Transverse colon (tissue), 4 donors: Measurements from ENCODE around the gene OAS2. TPM values are rescaled to one million over a fixed set of nuclear protein-coding genes. Genes with fewer than 3 reads are reported as not detected.

ENCODE experiments used
- DNase-seq: peaks from one replicate; pipeline ENCODE4 v3.0.0-alpha.2; 2019
- H3K27ac ChIP-seq, 4 donors: fragments of 200-600 bp; sonication (generic); 2 replicates each; pipeline ENCODE4 v1.5.1; 2016 to 2018; ENCODE audit warnings: inconsistent platforms in 4 of 4
- H3K27me3 ChIP-seq: fragments of 200-600 bp; sonication (generic); 2 replicates; pipeline ENCODE4 v1.5.1; 2017; ENCODE audit warnings: inconsistent platforms
- H3K36me3 ChIP-seq, 4 donors: fragments of 200-600 bp; sonication (generic); 2 replicates each; pipeline ENCODE4 v1.5.1; 2017 to 2019; ENCODE audit warnings: inconsistent platforms in 4 of 4
- H3K4me1 ChIP-seq, 4 donors: fragments of 200-600 bp; sonication (generic); 2 replicates each; pipeline ENCODE4 v1.5.1; 2017 to 2020; ENCODE audit warnings: inconsistent platforms in 4 of 4
- H3K4me3 ChIP-seq, 4 donors: fragments of 200-600 bp; sonication (generic); 1 replicate in 1 of 4; 2 replicates in 3 of 4; pipeline versions ENCODE4 v1.5.1 to v1.6.1; 2017 to 2019; ENCODE audit warnings: inconsistent platforms in 4 of 4
- H3K9me3 ChIP-seq, 2 donors: fragments of 200-600 bp; sonication (generic); 2 replicates each; pipeline ENCODE4 v1.5.1; 2017 to 2019; ENCODE audit warnings: inconsistent platforms in 2 of 2
- CTCF ChIP-seq, 5 experiments: fragments of 200-600 bp in 3 of 5; fragments of 450-650 bp in 2 of 5; sonication (generic) in 3 of 5; IDR thresholded peaks; 1 replicate in 2 of 5; 2 replicates in 3 of 5; pipeline ENCODE4 v1.5.1; 2016 to 2017; ENCODE audit warnings: antibody characterized with exemption in 5 of 5, inconsistent platforms in 3 of 5, mild to moderate bottlenecking in 2 of 5, moderate library complexity in 1 of 5
- EP300 ChIP-seq: sonication (generic); formaldehyde crosslinking; IDR thresholded peaks from one replicate; pipeline ENCODE4 v1.6.1; 2017; ENCODE audit warnings: antibody characterized with exemption, low read depth
- POLR2A ChIP-seq: fragments of 450-650 bp; IDR thresholded peaks from one replicate; pipeline ENCODE4 v1.6.1; 2016; ENCODE audit warnings: antibody characterized with exemption, mild to moderate bottlenecking, moderate library complexity
- POLR2AphosphoS5 ChIP-seq, 3 donors: sonication (generic); formaldehyde crosslinking; IDR thresholded peaks; one replicate each; pipeline ENCODE4 v1.6.1; 2016; ENCODE audit warnings: antibody characterized with exemption in 3 of 3
- whole genome bisulfite sequencing, 2 donors: methylation state at CpG; one replicate each; pipeline ENCODE4 v1.1.5; 2018; ENCODE audit warnings: low coverage in 1 of 2; 5-methylcytosine and 5-hydroxymethylcytosine counted together
- in situ Hi-C, 4 donors: fragments of 200-750 bp; cut with MboI; loops; one replicate each; pipeline versions ENCODE4 v1.15.0 to v1.15.1; 2017; ENCODE audit warnings: low sequenced_read_pairs in 3 of 4, low pct_ligation_motif_present in 1 of 4, low pct_unique_long_range_greater_than_20kb in 1 of 4
- intact Hi-C: fragments of 100-400 bp; cut with DNase I; formaldehyde crosslinking; loops from one replicate; pipeline ENCODE4 v1.15.1; 2023; ENCODE audit warnings: low total_unique reads
- total RNA-seq, 4 donors: library from RNA; depleted of rRNA; stranded (reverse); fragments of >200 nt; gene quantifications; one replicate each; pipeline ENCODE4 v1.1.0, GENCODE V29; 2016

Gene OAS2
- total RNA-seq, 4 donors from 2014 or later: 2.0 to 5.1 (median 3.5) TPM

GRCh38 chr12:112941528-112942335 lies 36.6 kb upstream of the OAS2 start:
- no peaks in the 10 kb centered on the region for H3K27me3 ChIP-seq
- no peak overlapping the region for H3K4me3 ChIP-seq
- 85 to 93% methylated on average over 2 to 16 of the region's 16 CpGs for WGBS, 2 donors
- TF ChIP-seq POLR2A (no peak), EP300 (no peak), CTCF (IDR thresholded peaks at IDR 0.05) (no peak), POLR2AphosphoS5 (IDR thresholded peaks at IDR 0.05) (no peak)
- in situ Hi-C loops: no loop called here
- H3K9me3 ChIP-seq: no peaks in the 10 kb centered on the region
- no peak overlapping the region for H3K27ac ChIP-seq
- no peak for DNase-seq
- H3K4me1 ChIP-seq: peaks cover 3 to 18% (median 15%) of the 10 kb centered on the region in 4 donors
- intact Hi-C loops: no loop called here
- H3K36me3 ChIP-seq: no peaks in the 10 kb centered on the region

GRCh38 chr12:112942572-112942971 lies 35.7 kb upstream of the OAS2 start:
- Histone ChIP-seq H3K27ac (no peak overlapping the region), H3K36me3 (no peaks in the 10 kb centered on the region), H3K4me1 (peaks cover 3 to 18% (median 15%) of the 10 kb centered on the region in 4 donors), H3K4me3 (no peak overlapping the region), H3K27me3 (no peaks in the 10 kb centered on the region), H3K9me3 (no peaks in the 10 kb centered on the region)
- intact Hi-C loops (no loop called here), in situ Hi-C loops (no loop called here)
- TF ChIP-seq POLR2A (no peak), EP300 (no peak), CTCF (IDR thresholded peaks at IDR 0.05) (no peak)
- 96 to 100% methylated on average over 1 of the region's 1 CpG for WGBS, 2 donors
- DNase-seq: no peak

- no peak for DNase-seq
- 96 to 100% methylated on average over 5 to 15 of the region's 15 CpGs for whole genome bisulfite sequencing, 2 donors
These were observed 34.2 kb upstream of the OAS2 start for GRCh38 chr12:112944024-112944690.

More at GRCh38 chr12:112944024-112944690, 34.2 kb upstream of the OAS2 start:
- no peaks in the 10 kb centered on the region for H3K9me3 ChIP-seq
- in situ Hi-C loops (no loop called here), intact Hi-C loops (no loop called here)
- H3K27me3 ChIP-seq: no peaks in the 10 kb centered on the region
- no peak overlapping the region for H3K27ac ChIP-seq
- H3K36me3 ChIP-seq: peaks cover 0 to 4% (median 0%) of the 10 kb centered on the region in 4 donors
- H3K4me1 ChIP-seq: peaks cover 3 to 12% (median 10%) of the 10 kb centered on the region in 4 donors
- TF ChIP-seq POLR2AphosphoS5 (IDR thresholded peaks at IDR 0.05) (no peak), CTCF (IDR thresholded peaks at IDR 0.05) (no peak), EP300 (no peak), POLR2A (no peak)
- no peak overlapping the region for H3K4me3 ChIP-seq
